Body of pancreas (tissue), 4 donors: Measurements from ENCODE around the gene STK39. TPM values are rescaled to one million over a fixed set of nuclear protein-coding genes. Genes with fewer than 3 reads are reported as not detected.
A peak's percentile ranks its signal among the peaks of the same experiment; 100 is the strongest.

ENCODE experiments used
- ATAC-seq: fragments of 150-250 bp; one replicate; pipeline ENCODE4 v1.9.1; 2016
- DNase-seq, 4 donors: peaks; one replicate each; pipeline ENCODE4 v3.0.0-alpha.2; 2019
- H3K27ac ChIP-seq, 4 donors: fragments of 200-600 bp; sonication (generic); 1 replicate in 3 of 4; 2 replicates in 1 of 4; pipeline versions ENCODE4 v1.5.1 to v1.6.1; 2016 to 2019; ENCODE audit warnings: mild to moderate bottlenecking in 1 of 4, mixed read lengths in 1 of 4, moderate library complexity in 1 of 4
- H3K27me3 ChIP-seq, 2 donors: fragments of 200-600 bp; sonication (generic); one replicate each; pipeline ENCODE4 v1.6.0; 2016; ENCODE audit warnings: mild to moderate bottlenecking in 1 of 2
- H3K36me3 ChIP-seq, 2 donors: fragments of 200-600 bp; sonication (generic); replicated peaks in 1 of 2; 2 replicates each; pipeline ENCODE4 v1.5.1; 2016; ENCODE audit warnings: low read depth in 2 of 2; ENCODE audit not compliant: insufficient read depth in 1 of 2
- H3K4me1 ChIP-seq: fragments of 200-600 bp; sonication (generic); one replicate; pipeline ENCODE4 v1.6.0; 2016
- H3K4me3 ChIP-seq, 2 donors: fragments of 200-600 bp; sonication (generic); 1 replicate in 1 of 2; 2 replicates in 1 of 2; pipeline ENCODE4 v1.5.1; 2016 to 2019
- H3K9me3 ChIP-seq, 3 donors: fragments of 200-600 bp; sonication (generic); 1 replicate in 2 of 3; 2 replicates in 1 of 3; pipeline ENCODE4 v1.5.1; 2016
- POLR2A ChIP-seq, 3 donors: fragments of 450-650 bp; IDR thresholded peaks; one replicate each; pipeline ENCODE4 v1.6.1; 2016; ENCODE audit warnings: antibody characterized with exemption in 3 of 3, mild to moderate bottlenecking in 2 of 3
- WGBS, 2 donors: methylation state at CpG; one replicate each; pipeline ENCODE4 v1.1.5; 2017; 5-methylcytosine and 5-hydroxymethylcytosine counted together
- intact Hi-C: fragments of 100-400 bp; cut with DNase I; formaldehyde crosslinking; loops from one replicate; pipeline ENCODE4 v1.15.1; 2023
- total RNA-seq, 2 donors: library from RNA; depleted of rRNA; stranded (reverse); fragments of >200 nt; gene quantifications; one replicate each; pipeline ENCODE4 v1.1.0, GENCODE V29; 2016
- TF ChIP-seq, protein P1 (sequence below), 7 experiments: fragments of 450-650 bp in 4 of 7; fragments of 200-600 bp in 3 of 7; sonication (generic) in 3 of 7; IDR thresholded peaks; one replicate each; pipeline ENCODE4 v1.5.1; 2016 to 2019; ENCODE audit warnings: antibody characterized with exemption in 7 of 7

The STK39 gene
- total RNA-seq, 2 donors from 2014 or later, result 12.9 to 15.8 TPM

DNA sequence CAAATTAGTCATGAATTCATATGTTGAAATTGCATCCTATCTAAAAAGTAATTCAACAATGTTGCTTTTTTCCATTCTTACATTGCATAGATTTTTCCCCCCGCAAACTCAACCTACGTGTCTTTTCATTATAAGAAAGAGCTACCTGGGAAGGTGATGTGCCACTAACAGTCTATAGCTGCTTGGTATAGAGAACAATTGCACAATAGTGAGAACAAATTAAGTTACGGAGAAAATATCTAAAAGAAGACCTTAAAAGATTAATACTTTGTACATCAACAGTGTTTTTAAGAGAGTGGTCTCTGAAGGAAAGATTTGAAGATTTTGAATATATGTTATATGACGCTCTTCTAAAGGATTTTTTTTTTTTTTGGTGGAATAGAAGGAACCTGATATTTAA is 111.8 kb downstream of the STK39 start:
- Histone ChIP-seq H3K4me1 (peaks cover 20% of the 10 kb centered on the region), H3K27ac (no peak overlapping the region), H3K27me3 (no peaks in the 10 kb centered on the region), H3K9me3 (no peaks in the 10 kb centered on the region), H3K4me3 (no peak overlapping the region), H3K36me3 (no peaks in the 10 kb centered on the region)
- WGBS, 2 donors, result 94 to 95% methylated on average over 4 of the region's 4 CpGs
- no peak for TF ChIP-seq POLR2A (IDR thresholded peaks at IDR 0.05)
- TF ChIP-seq, protein P1, sequence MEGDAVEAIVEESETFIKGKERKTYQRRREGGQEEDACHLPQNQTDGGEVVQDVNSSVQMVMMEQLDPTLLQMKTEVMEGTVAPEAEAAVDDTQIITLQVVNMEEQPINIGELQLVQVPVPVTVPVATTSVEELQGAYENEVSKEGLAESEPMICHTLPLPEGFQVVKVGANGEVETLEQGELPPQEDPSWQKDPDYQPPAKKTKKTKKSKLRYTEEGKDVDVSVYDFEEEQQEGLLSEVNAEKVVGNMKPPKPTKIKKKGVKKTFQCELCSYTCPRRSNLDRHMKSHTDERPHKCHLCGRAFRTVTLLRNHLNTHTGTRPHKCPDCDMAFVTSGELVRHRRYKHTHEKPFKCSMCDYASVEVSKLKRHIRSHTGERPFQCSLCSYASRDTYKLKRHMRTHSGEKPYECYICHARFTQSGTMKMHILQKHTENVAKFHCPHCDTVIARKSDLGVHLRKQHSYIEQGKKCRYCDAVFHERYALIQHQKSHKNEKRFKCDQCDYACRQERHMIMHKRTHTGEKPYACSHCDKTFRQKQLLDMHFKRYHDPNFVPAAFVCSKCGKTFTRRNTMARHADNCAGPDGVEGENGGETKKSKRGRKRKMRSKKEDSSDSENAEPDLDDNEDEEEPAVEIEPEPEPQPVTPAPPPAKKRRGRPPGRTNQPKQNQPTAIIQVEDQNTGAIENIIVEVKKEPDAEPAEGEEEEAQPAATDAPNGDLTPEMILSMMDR (IDR thresholded peaks at IDR 0.05), result no peak
- DNase-seq (no peak), ATAC-seq (no peak)
- intact Hi-C loops, result no loop called here

DNA sequence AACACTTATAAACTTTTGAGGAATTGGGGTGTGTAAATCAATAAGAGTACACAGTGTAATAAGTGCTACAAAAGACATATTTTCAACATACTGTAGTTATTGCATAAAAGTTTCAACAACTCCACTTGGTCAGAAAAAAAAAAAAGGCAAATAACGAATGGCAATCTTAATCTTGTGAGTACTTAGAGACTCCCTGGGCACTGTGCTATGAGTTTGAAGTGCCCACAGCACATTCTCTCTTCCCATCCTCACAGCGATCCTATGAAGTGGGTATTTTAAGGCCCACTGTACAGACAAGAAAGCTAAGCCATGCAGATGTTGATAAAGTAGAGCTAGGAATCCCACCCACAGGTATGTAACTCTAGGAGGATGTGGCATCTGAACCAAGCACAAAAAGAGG is 112.3 kb downstream of the STK39 start:
- intact Hi-C loops, result no loop called here
- no peak for ATAC-seq
- DNase-seq, result no peak
- Histone ChIP-seq H3K27ac (no peak overlapping the region), H3K4me1 (peaks cover 20% of the 10 kb centered on the region), H3K27me3 (no peaks in the 10 kb centered on the region), H3K9me3 (no peaks in the 10 kb centered on the region), H3K4me3 (no peak overlapping the region), H3K36me3 (no peaks in the 10 kb centered on the region)
- TF ChIP-seq, protein P1 (IDR thresholded peaks at IDR 0.05), result no peak
- no peak for TF ChIP-seq POLR2A (IDR thresholded peaks at IDR 0.05)
- WGBS, 2 donors, result 80 to 92% methylated on average over 2 of the region's 2 CpGs

DNA sequence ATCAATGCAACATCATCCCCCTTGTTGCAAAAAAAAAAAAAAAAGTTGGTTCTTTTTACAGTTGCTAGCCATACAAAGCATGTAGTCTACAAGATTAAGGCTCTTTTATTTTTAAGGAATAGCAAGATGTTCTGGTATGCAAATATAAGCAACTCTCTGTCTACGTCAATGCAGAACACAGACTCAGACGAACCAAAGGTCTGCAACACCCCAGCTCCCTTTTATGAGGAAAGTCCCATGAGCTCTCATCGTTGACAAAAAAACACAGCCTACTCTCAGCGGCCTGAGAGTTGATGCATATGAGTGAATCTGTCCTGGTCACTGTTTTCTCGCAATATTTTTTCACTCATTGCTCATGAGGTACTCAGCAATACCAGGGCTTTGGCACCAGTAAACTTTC is 112.9 kb downstream of the STK39 start:
- DNase-seq, result no peak
- Histone ChIP-seq H3K4me1 (peaks cover 20% of the 10 kb centered on the region), H3K27ac (no peak overlapping the region), H3K36me3 (no peaks in the 10 kb centered on the region), H3K4me3 (no peak overlapping the region), H3K9me3 (no peaks in the 10 kb centered on the region), H3K27me3 (no peaks in the 10 kb centered on the region)
- 89 to 92% methylated on average over 5 of the region's 5 CpGs for WGBS, 2 donors
- intact Hi-C loops, result no loop called here
- ATAC-seq, result no peak
- TF ChIP-seq, protein P1 (IDR thresholded peaks at IDR 0.05), result no peak
- TF ChIP-seq POLR2A (IDR thresholded peaks at IDR 0.05), result no peak

DNA sequence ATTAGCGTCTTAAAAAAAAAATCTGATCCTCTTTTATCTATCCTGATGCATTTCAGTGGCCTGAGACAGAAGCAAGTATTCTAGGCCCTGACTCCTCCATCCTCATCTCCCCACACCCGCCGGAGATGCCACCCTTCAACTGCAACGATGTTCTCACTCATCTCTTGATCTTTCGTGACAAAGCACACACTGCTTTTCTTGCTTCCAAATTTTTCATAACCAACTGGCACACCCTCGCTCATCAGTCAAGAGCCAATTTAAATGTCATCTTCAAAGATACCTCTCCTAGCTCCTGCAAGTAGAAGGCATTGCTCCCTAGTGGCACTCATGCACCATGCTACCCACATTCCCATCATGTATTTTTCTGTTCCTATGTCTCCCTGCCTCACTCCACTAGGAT is 115.0 kb downstream of the STK39 start:
- ATAC-seq (no peak), DNase-seq (no peak)
- Histone ChIP-seq H3K27ac (no peak overlapping the region), H3K36me3 (no peaks in the 10 kb centered on the region), H3K9me3 (no peaks in the 10 kb centered on the region), H3K4me1 (peaks cover 7% of the 10 kb centered on the region), H3K4me3 (no peak overlapping the region), H3K27me3 (no peaks in the 10 kb centered on the region)
- WGBS, 2 donors, result 93 to 97% methylated on average over 6 of the region's 6 CpGs
- no peak for TF ChIP-seq POLR2A (IDR thresholded peaks at IDR 0.05)
- TF ChIP-seq, protein P1 (IDR thresholded peaks at IDR 0.05), result no peak
- intact Hi-C loops, result no loop called here

DNA sequence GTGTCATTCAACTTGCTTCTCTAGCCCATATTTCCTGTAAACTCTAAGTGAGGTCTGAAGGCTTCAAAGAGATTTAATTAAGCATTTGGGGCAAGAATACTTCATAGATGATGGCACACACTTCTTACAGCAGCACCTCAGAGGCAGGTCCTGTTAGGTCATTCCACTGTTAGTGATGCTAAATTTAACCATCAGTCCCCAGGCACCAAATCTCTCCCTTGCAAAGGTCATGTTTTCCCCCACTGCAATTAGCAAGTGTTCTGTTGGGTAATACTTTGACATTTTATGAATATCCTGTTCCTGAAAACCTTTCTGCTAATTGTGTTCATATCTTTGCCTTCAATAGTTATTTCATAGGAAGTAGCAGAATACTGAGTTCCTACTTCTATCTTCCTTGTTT is 117.0 kb downstream of the STK39 start:
- DNase-seq, result no peak
- Histone ChIP-seq H3K27ac (no peak overlapping the region), H3K27me3 (no peaks in the 10 kb centered on the region), H3K4me3 (no peak overlapping the region), H3K9me3 (no peaks in the 10 kb centered on the region), H3K4me1 (no peaks in the 10 kb centered on the region), H3K36me3 (no peaks in the 10 kb centered on the region)
- intact Hi-C loops, result no loop called here
- TF ChIP-seq POLR2A (IDR thresholded peaks at IDR 0.05), result no peak
- TF ChIP-seq, protein P1 (IDR thresholded peaks at IDR 0.05), result no peak
- peak; percentile 18 for ATAC-seq
